ENCODE data around the gene TTC29.
"Not testable (repeated sequence)": the region's sequence is repeated elsewhere in the genome, so short reads cannot be mapped to it uniquely, and the experiment has no call there.

The TTC29 gene

DNA sequence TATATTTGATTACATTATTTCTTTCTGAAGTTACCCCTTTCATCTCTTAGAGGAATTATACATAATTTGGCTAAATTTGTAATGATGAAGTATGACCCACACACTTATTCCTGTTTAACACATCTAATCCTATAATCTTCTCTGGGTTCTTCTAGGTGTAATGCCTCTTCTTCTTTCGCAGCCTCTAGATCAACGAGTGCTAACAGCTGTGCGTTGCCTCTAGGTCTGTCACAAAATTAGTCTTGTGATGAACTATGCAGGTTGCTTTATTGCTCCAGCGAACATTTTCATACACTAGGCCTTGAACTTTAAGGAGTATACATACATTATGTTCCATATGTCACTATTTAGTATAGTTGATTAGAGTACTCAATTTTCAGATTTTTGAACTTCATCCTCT lies 89.9 kb downstream of the TTC29 start:
- DNase-seq = no peak

DNA sequence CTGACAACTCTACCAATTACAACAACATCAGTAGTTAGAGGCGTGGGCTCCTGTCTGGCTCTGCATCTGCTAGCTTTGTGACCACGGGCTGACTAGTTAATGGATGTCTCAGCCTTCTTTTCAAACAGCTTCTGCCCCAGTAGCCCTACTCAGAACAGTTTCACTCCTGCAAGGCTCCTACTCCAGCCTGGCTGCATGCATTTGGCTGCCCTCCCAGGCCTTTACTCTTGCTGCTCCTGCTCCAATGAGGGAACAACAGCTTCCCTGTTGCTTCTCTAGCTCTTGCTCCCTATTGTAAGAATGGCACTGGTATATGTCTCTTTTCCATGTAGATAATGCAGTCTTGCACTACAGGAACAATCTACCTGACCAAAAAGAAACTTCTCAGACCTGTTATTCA lies 93.3 kb downstream of the TTC29 start:
- no peak for DNase-seq

DNA sequence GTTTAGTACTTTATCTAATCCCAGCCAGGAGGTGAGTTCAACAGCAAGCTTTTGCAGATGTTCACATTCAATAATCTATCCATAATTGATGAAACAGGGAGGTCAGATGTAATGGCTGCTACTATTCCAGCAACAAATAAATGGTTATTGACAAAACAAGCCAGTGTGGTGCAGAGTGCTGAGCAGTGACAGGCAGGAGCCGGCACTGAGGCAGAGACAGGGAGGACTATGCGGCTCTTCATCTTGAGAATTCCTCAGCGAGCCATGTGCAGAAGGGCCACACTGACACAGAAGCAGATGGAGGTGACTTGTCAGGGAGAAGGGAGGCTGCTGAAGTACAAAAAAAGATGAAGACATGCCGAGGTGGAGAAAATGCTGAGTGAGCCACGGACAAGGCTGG lies 98.3 kb downstream of the TTC29 start:
- DNase-seq = no peak

DNA sequence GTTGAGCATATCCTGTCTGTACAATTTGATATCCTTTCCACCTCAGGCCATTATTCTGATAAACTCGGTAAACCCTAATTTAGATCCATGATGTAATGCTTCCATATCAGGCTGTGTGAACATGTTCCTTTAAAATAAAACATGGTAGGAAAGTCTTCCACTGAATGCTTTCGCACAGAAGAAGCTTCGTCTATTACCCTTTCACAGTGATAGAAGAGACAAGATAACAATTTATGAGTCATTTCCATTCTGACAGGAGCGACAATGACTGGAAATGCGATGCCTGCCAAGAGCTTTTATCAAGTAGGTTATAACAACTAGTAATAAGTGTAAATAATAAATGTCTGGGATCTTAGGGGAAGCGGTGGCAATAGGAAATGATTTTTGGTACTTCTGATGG lies 98.8 kb downstream of the TTC29 start:
- DNase-seq = no peak

DNA sequence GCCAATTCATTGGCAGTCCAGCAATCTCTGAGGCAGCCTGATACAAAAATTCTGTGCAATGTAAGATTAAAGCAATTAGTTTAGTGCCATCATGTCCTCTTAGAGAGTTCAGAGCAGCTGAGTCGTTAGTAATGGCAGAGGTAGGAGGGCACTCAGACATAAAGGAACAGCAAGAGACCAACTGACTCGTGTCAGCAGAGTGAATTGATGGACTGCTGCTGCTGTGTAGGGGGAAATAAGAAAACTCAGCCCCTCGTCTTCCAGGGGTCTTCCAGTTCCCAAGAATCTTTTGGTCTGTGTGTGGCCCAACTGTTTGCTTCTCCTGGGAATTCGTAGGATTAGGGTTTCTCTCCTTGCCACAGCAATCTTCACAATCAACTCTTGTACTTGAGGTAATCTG lies 100.9 kb downstream of the TTC29 start:
- DNase-seq = no peak

DNA sequence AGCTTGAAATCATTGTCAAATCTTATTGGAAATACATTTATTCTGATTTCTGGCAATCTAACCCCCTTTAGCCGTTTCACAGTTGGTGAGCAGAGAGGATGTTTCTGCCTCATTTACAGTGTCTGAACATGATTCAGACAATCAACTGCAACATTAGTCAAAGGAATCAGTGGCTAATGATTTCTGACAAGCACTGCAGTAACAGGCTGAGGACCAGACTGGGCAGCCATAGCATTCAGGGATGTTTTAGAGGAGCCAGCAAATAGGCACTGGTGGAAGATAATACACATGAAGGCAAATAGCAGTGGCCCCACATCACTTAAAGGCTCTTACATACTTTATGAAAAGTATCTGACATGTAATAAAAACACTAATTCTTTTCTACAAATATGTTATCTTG lies 102.8 kb downstream of the TTC29 start:
- DNase-seq = no peak

DNA sequence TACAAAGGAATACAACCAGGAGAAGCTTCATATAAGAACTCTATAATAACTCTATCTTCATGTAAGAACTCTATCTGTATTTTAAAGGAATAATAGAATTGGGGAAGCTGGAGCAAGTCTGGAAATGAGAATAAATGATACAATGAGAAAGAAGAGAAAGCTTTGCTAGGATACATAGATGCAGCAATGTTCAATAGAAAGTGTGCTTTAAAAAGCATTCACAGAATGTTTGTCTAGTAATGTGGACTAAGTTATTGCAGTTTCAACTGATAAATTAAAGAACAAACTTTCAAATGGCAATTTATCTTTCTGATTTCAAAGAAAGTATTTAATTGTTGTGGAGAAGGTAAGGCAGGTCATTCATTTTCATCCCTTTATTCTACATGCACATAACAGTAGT lies 104.9 kb downstream of the TTC29 start:
- no peak for DNase-seq

DNA sequence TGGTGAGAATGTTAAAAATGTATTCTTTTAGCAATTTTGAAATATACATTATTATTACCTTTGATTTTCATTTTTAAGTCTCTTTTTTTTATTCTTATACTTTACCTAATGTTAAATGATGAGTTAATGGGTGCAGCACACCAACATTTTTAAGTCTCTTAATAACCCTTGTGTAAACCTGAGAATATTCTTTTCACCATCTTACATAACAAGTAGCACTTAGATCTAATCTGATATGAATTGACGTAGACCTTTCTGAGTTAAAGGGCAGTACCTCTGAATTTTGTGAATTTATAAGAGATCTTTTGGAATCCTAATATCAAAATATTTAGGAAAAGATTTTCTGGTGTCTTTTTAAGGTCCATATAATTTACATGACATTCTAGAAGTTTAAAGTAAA lies 110.6 kb downstream of the TTC29 start:
- no peak for DNase-seq

DNA sequence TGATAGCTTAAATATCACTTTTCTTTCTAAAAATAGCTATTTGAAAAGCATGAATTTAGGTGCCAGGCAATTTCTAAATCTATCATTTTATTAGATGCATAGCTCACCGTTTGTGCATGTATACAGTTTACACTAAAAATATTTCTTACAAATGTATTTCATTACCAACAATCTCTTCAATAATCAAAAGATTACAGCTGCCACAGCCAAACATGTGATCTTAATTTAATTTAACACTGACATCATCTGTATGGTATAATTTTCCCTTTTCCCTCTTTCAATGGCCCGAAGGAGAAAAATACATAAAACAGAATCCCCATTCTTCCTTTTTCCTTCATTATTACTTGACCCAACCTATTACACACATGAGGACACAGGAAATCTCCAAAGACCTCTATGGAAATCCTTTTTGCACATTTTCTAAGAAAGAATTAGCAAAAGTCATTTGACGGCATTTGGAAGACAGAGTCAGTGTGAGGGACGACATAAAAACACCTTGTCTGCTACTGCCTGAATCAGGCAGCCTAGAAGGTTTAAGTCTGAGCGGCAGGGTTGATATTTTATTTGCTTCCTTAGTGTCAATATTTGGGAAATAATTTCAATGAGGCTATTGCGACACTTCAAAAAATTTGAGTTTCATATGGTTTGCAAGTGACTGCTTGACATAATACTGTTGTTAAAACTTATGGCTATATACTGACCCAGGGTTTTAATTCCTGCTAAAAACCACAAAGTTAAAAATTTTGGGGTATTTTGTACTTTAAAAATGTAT lies 111.2 kb downstream of the TTC29 start:
- DNase-seq = no peak

DNA sequence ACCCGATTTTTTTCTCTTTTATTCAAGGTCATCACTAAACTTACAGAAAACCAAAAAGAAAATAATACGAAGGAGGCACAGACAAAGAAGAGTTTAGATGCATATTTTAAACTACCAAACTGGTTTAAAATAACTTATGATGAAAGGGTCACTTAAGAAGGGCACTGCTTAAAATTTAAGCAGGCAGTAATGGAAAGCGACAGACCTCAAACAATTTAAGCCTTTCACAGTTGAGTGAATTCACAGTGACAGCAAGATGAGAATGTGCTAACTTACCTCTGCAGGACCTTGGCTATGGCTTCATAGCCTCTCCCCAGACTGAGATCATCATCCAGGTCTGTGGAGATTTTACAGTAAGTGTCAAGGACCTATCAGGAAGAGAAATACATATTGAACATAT lies 112.1 kb downstream of the TTC29 start:
- no peak for DNase-seq

DNA sequence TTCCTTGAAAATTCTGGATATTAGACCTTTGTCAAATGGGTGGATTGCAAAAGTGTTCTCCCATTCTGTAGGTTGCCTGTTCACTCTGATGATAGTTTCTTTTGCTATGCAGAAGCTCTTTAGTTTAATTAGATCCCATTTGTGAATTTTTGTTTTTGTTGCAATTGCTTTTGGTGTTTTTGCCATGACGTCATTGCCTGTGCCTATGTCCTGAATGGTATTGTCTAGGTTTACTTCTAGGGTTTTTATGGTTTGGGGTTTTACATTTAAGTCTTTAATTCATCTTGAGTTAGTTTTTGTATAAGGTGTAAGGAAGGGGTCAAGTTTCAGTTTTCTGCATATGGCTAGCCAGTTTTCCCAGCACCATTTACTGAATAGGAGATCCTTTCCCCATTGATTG lies 122.7 kb downstream of the TTC29 start:
- DNase-seq = not testable (repeated sequence)

DNA sequence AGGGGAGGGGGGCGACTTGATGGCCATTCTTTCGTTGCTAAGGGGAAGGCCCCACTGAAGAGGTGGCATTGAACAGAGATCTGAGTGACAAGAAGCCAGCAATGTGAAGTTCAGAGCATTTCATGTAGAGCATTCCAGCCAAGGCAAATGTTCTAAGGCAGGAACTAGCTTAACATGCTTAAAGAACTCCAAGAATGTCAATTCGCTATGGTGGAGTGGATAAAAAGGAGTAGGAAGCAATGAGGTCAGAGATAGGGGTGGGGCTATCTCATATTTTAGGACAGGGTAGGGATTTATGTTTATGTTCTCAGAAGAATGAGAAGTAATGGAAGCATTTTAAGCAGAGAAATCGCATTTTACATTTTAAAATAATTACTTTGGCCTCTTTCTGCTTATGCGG lies 130.9 kb downstream of the TTC29 start:
- no peak for DNase-seq

DNA sequence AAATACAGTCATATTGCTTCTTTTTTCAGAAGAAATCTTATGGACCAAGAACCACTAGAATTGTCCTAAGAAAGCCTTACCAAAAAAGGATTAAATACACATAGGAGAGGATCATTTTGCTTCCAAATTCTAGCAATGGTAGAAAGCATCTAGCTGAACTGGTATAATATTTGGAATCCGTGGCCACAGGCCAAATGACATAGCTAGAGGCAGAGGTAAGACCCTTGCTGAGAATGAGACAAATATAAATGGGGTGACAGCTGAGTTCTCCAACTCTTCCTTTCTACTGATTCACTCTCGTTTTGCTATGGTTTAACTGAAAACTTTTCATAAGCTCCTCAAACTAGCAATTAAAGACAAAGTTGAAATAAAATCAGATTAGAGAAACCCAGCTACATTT lies 150.0 kb downstream of the TTC29 start:
- no peak for DNase-seq

DNA sequence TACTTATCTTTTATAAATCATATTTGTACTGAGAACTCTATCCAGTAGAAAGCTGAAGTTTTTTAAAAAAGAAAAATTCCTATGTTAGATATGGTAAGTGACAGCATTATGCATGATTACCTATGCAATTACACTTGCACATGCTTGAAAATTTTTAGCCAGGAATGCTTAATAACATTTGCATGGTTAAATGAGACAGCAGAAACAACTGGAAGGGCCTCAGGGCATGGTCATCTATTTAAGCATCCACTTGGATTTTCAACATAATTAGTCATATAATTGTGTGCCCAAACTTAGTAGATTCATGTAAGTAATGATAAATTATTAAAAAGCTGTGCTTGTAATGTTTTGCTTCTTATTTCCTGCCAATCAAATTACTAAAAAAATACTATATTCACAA lies 151.9 kb downstream of the TTC29 start:
- no peak for DNase-seq

DNA sequence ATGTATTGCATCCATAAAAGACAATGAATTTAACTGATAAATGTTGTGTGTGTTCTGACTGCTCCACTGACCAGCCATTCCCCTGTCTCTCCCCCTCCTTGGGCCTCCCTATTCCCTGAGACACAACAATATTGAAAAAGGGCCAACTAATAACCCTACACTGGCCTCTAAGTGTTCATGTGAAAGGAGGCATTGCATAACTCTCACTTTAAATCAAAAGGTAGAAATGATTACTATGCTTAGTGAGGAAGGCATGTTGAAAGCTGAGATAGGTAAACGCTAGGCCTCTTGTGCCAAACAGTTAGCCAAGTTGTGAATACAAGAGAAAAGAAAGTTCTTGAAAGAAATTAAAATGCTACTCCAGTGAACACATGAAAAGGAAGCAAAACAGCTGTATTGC lies 154.2 kb downstream of the TTC29 start:
- no peak for DNase-seq

DNA sequence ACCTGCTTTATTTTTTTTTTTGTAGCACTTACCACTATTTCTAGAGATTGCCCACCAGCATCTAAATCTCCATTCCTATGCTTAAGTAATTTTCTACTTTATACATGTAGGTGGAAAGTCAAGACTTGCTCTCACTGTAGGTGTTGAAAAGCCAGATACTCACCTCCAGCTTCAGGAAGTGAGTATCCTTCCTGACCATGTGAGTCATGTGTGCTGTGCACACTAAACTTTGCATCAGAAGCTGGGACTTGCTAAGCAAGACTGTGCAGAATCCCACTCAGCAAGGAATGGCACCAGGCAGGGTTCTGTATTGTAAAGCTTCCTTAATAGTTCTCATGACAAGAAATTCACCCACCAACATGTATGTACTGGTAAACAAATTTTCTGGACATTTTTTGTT lies 155.1 kb downstream of the TTC29 start:
- DNase-seq = no peak

DNA sequence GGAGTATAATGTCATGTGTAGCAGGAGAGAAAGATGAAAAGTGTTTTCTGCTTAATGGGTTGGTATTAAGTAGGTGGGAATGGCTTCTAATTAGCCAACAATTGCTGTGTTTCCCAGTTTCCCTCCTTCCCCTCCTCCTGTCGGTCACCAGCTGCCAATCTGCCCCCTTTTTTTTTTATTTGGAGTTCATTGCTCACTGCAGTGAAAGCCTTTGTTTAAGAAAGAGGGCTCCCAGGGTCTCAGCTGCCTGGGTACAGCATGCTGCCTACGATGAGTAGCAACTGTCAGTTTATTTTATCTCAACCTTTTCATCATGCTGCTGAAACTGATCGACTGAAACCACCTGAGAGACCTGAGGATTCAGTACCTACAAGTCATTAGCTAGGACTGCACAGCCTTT lies 157.9 kb downstream of the TTC29 start:
- no peak for DNase-seq

DNA sequence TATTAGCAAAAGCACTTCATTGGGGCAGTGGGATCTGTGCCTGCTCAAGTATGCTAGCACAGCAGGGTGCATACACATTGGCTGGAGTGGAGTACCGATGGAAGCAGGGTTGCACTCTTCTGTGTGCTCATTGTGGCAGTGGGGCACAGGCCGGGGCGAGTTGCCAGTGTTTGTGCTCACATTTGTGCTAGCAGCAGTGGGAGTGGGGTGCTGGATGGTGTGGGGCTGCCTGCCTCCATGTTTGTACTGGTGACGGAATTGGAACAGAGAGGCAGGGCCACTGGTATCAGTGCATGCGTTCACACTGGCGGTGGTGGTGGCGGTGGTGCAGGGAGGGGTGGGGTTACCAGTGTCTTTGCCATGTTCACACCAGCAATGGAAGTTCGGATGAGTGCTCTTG lies 169.0 kb downstream of the TTC29 start:
- no peak for DNase-seq

DNA sequence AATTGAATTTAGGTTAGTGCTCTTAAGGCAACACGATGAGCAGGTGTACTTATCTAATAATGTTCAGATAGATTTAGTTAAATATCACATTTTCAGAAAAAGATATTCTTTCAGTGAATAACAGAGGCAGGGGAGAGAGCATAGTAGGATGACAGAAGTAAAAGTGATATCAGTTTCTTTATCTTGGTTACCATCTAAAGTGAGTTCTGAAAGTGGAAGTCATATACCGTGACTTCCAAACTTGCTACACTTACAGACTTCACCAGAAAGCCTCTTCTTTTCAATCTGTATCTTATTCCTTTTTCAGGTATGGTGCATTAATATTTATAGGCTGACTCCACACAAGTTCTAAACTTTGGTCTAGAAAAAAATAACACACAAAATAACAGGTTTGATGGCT lies 182.1 kb downstream of the TTC29 start:
- no peak for DNase-seq

DNA sequence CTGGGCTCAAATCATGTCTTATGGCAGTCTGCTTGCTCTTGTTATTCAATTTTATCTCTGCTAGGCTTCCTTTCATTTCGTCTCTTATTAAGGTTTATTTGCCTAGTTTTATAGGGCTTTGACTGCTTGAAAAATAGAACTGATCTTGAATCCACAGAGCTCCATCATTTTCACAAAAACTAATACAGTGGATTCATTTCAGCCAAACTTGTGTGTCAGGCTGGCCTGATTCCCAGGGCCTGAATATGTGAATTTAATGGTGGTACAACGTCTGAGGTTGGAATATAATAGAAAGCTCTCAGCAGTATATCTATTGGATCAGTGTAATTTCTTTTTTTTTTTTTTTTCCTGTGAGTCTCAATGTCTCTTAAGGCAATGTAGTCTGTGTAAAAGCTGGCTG lies 183.6 kb downstream of the TTC29 start:
- no peak for DNase-seq

DNA sequence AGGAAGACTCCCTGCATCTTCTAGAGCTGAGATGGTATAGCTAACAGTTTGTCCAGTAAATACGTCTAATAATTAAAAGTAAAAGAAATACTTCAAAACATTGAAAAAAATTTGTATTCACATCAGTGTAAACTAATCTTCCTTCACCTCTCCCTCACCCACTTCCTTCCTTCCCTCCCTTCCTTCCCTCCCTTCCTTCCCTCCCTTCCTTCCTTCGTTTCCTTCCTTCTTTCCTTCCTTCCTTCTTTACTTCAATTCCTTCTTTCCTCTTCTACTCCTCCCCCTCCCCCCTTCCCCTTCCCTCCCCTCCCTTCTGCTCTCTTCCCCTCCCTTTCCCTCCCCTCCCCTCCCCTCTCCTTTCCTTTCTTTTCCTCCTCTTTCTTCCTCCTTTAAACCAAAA lies 203.2 kb downstream of the TTC29 start:
- DNase-seq = no peak

DNA sequence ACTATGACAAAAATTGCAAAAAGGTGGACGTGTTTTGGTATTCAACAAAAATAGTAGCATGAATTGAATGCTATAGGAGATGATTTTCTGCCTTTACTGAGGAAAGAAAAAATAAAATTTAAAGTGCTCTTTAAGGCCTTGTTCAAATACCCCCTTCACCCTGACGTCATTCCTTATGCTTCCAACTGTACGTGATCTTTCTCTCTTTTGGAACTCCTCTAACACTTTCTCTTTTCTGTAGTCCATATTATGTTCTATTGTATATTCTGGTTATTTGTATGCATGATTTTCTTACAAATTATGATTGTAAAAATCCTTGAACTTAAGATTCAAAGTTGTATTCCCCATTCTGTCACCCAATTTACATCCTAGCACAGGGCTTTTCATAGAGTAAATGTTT lies 206.5 kb downstream of the TTC29 start:
- DNase-seq = no peak

DNA sequence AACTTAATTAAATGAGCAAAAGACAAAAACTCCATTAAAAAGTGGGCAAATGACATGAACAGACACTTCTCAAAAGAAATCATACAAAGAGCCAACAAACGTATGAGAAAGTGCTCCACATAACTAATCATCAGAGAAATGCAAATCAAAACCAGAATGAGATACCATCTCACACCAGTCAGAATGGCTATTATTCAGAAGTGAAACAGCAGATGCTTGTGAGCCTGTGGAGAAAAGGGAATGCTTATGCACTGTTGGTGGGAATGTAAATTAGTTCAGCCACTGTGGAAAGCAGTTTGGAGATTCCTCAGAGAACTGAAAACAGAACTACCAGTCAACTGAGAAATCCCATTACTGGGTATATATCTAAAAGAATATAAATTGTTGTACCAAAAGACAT lies 222.1 kb downstream of the TTC29 start:
- not testable (repeated sequence) for DNase-seq

DNA sequence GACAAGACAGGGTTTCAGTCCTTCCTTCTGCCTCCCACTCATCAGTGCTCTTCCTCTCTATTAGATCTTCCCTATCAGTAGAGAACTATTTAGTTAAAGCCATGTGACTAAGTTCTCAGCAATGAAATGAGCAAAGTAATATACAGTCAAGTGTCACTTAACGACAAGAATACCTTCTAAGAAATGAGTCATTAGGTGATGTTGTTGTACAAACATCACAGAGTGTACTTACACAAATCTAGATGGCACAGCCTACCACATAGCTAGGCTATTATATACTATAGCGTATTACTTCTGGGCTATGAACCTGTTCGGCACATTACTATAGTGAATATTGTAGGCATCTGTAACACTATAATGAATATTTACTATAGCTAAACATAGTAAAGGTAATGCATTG lies 235.7 kb downstream of the TTC29 start:
- DNase-seq = no peak

DNA sequence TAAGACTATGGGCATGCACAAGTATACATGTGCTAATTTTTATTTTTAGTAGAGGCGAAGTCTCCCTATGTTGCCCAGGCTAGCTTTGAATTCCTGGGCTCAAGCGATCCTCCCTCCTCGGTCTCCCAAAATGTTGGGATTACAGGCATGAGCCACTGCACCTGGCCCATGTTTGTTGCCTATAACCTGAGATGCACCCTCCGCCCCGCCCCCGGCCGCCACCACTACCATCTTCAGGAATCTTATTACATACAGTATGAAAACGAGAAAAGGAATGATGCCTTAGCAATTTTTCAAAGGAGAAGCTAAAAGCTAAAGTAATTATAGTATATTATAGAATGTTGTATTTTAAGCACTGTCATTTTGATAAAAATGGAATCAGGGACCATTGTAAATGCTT lies 245.8 kb downstream of the TTC29 start:
- no peak for DNase-seq

Data from NCI-H2171 treated with DMSO at 0.1 percent for 48 hours (cell line).